Measurements from ENCODE around the gene RNF41.
A peak's percentile ranks its signal among the peaks of the same experiment; 100 is the strongest.

RNF41 gene

GRCh38 chr12:56221232-56221756 is 428 bp downstream of the RNF41 start:
- peaks cover 9 to 49% (median 42%) of the 10 kb centered on the region in 4 experiments for H3K4me1 ChIP-seq (ENCODE audit: control extremely low read depth in 1 of 4, control insufficient read depth in 4 of 4, insufficient read depth in 4 of 4, low read length in 3 of 4)
- CTCF ChIA-PET: interaction anchor here (0.7 to 4.3 kb wide), 13 partner anchors 12 to 175 kb away, joined by 3 to 103 read pairs (median 5); partner anchors contain the start of genes ANKRD52, ESYT1, SMARCC2 and ZC3H10
- peak overlapping the region; percentile 73 to 99 (median 94) for H3K4me3 ChIP-seq (ENCODE audit: control insufficient read depth in 1 of 7, extremely low read depth in 1 of 7, insufficient read depth in 4 of 7, low read depth in 2 of 7, low read length in 6 of 7)
- peaks cover 2 to 6% (median 4%) of the 10 kb centered on the region in 4 experiments for H3K36me3 ChIP-seq (ENCODE audit: control insufficient read depth in 4 of 4, insufficient read depth in 4 of 4, low read length in 3 of 4)
- WGBS (ENCODE audit: insufficient coverage): 1% methylated on average over 13 of the region's 21 CpGs
- POLR2A ChIA-PET: interaction anchor here (0.9 to 2.9 kb wide), 9 partner anchors 13 to 116 kb away, joined by 3 to 21 read pairs (median 5); partner anchors contain the start of genes ANKRD52, ESYT1, MYL6B and PA2G4
- DNase-seq: peak in 2 of 3 donors; percentile 20 to 33
- no peaks in the 10 kb centered on the region for H3K27me3 ChIP-seq (replicated peaks in 2 of 5; ENCODE audit: control insufficient read depth in 4 of 5, insufficient read depth in 5 of 5, low read length in 4 of 5)
- no peaks in the 10 kb centered on the region for H3K9me3 ChIP-seq (ENCODE audit: control extremely low read depth in 1 of 5, control insufficient read depth in 4 of 5, insufficient read depth in 2 of 5, low read depth in 1 of 5, low read length in 4 of 5)
- H3K27ac ChIP-seq (ENCODE audit: insufficient read depth in 1 of 2, low read depth in 1 of 2, low read length in 2 of 2, poor library complexity in 1 of 2, severe bottlenecking in 2 of 2): peak overlapping the region; percentile 98 to 99

GRCh38 chr12:56220611-56221231 is 1.0 kb downstream of the RNF41 start:
- Histone ChIP-seq H3K36me3 (ENCODE audit: control insufficient read depth in 4 of 4, insufficient read depth in 4 of 4, low read length in 3 of 4) (peaks cover 0 to 8% (median 5%) of the 10 kb centered on the region in 4 experiments), H3K4me1 (ENCODE audit: control extremely low read depth in 1 of 4, control insufficient read depth in 4 of 4, insufficient read depth in 4 of 4, low read length in 3 of 4) (peaks cover 9 to 49% (median 42%) of the 10 kb centered on the region in 4 experiments), H3K27ac (ENCODE audit: insufficient read depth in 1 of 2, low read depth in 1 of 2, low read length in 2 of 2, poor library complexity in 1 of 2, severe bottlenecking in 2 of 2) (peak overlapping the region; percentile 98 to 99), H3K9me3 (ENCODE audit: control extremely low read depth in 1 of 5, control insufficient read depth in 4 of 5, insufficient read depth in 2 of 5, low read depth in 1 of 5, low read length in 4 of 5) (no peaks in the 10 kb centered on the region), H3K4me3 (ENCODE audit: control insufficient read depth in 1 of 7, extremely low read depth in 1 of 7, insufficient read depth in 4 of 7, low read depth in 2 of 7, low read length in 6 of 7) (peak overlapping the region; percentile 73 to 99 (median 94)), H3K27me3 (replicated peaks in 2 of 5; ENCODE audit: control insufficient read depth in 4 of 5, insufficient read depth in 5 of 5, low read length in 4 of 5) (no peaks in the 10 kb centered on the region)
- ChIA-PET POLR2A (interaction anchor here (1.3 to 2.9 kb wide), 4 partner anchors 13 to 116 kb away, joined by 4 to 21 read pairs (median 8); partner anchors contain the start of genes ESYT1 and PA2G4), CTCF (interaction anchor here (3.0 to 4.3 kb wide), 4 partner anchors 14 to 102 kb away, joined by 24 to 103 read pairs (median 44); partner anchors contain the start of genes ANKRD52, SMARCC2 and ZC3H10)
- WGBS (ENCODE audit: insufficient coverage): 0% methylated on average over 8 of the region's 10 CpGs
- peak; percentile 56 to 77 (median 71) for DNase-seq

GRCh38 chr12:56219840-56220239 is 1.9 kb downstream of the RNF41 start:
- DNase-seq: no peak
- H3K27ac ChIP-seq (ENCODE audit: insufficient read depth in 1 of 2, low read depth in 1 of 2, low read length in 2 of 2, poor library complexity in 1 of 2, severe bottlenecking in 2 of 2): no peak overlapping the region
- no peaks in the 10 kb centered on the region for H3K9me3 ChIP-seq (ENCODE audit: control extremely low read depth in 1 of 5, control insufficient read depth in 4 of 5, insufficient read depth in 2 of 5, low read depth in 1 of 5, low read length in 4 of 5)
- 100% methylated on average over 3 of the region's 9 CpGs for WGBS (ENCODE audit: insufficient coverage)
- ChIA-PET CTCF (interaction anchor here (4.1 to 4.3 kb wide), 2 partner anchors 14 to 37 kb away, joined by 24 to 103 read pairs; partner anchors contain the start of gene ANKRD52), POLR2A (no interaction called here)
- H3K4me1 ChIP-seq (ENCODE audit: control extremely low read depth in 1 of 4, control insufficient read depth in 4 of 4, insufficient read depth in 4 of 4, low read length in 3 of 4): peaks cover 9 to 44% (median 39%) of the 10 kb centered on the region in 4 experiments
- peaks cover 2 to 13% (median 8%) of the 10 kb centered on the region in 4 experiments for H3K36me3 ChIP-seq (ENCODE audit: control insufficient read depth in 4 of 4, insufficient read depth in 4 of 4, low read length in 3 of 4)
- no peaks in the 10 kb centered on the region for H3K27me3 ChIP-seq (replicated peaks in 2 of 5; ENCODE audit: control insufficient read depth in 4 of 5, insufficient read depth in 5 of 5, low read length in 4 of 5)
- H3K4me3 ChIP-seq (ENCODE audit: control insufficient read depth in 1 of 7, extremely low read depth in 1 of 7, insufficient read depth in 4 of 7, low read depth in 2 of 7, low read length in 6 of 7): peak overlapping the region in 2 of 7 experiments; percentile 77 to 84

GRCh38 chr12:56216461-56216860 is 5.3 kb downstream of the RNF41 start:
- H3K36me3 ChIP-seq (ENCODE audit: control insufficient read depth in 4 of 4, insufficient read depth in 4 of 4, low read length in 3 of 4): peaks cover 15 to 44% (median 27%) of the 10 kb centered on the region in 4 experiments
- H3K27me3 ChIP-seq (replicated peaks in 2 of 5; ENCODE audit: control insufficient read depth in 4 of 5, insufficient read depth in 5 of 5, low read length in 4 of 5): no peaks in the 10 kb centered on the region
- no CpG with 5 or more reads among the region's 3 CpGs for WGBS (ENCODE audit: insufficient coverage)
- H3K4me1 ChIP-seq (ENCODE audit: control extremely low read depth in 1 of 4, control insufficient read depth in 4 of 4, insufficient read depth in 4 of 4, low read length in 3 of 4): peaks cover 0 to 19% (median 14%) of the 10 kb centered on the region in 4 experiments
- DNase-seq: no peak
- no peaks in the 10 kb centered on the region for H3K9me3 ChIP-seq (ENCODE audit: control extremely low read depth in 1 of 5, control insufficient read depth in 4 of 5, insufficient read depth in 2 of 5, low read depth in 1 of 5, low read length in 4 of 5)
- H3K4me3 ChIP-seq (ENCODE audit: control insufficient read depth in 1 of 7, extremely low read depth in 1 of 7, insufficient read depth in 4 of 7, low read depth in 2 of 7, low read length in 6 of 7): no peak overlapping the region
- CTCF ChIA-PET: interaction anchor here (0.8 to 2.1 kb wide), 6 partner anchors 9 to 35 kb away, joined by 3 to 14 read pairs (median 3); partner anchors contain the start of gene SMARCC2
- H3K27ac ChIP-seq (ENCODE audit: insufficient read depth in 1 of 2, low read depth in 1 of 2, low read length in 2 of 2, poor library complexity in 1 of 2, severe bottlenecking in 2 of 2): no peak overlapping the region
- POLR2A ChIA-PET: interaction anchor here (1.1 kb wide), 1 partner anchor 16 kb away, joined by 3 read pairs; no protein-coding TSS in a partner anchor

- Histone ChIP-seq H3K27ac (ENCODE audit: insufficient read depth in 1 of 2, low read depth in 1 of 2, low read length in 2 of 2, poor library complexity in 1 of 2, severe bottlenecking in 2 of 2) (no peak overlapping the region), H3K4me3 (ENCODE audit: control insufficient read depth in 1 of 7, extremely low read depth in 1 of 7, insufficient read depth in 4 of 7, low read depth in 2 of 7, low read length in 6 of 7) (no peak overlapping the region), H3K9me3 (ENCODE audit: control extremely low read depth in 1 of 5, control insufficient read depth in 4 of 5, insufficient read depth in 2 of 5, low read depth in 1 of 5, low read length in 4 of 5) (no peaks in the 10 kb centered on the region), H3K27me3 (replicated peaks in 2 of 5; ENCODE audit: control insufficient read depth in 4 of 5, insufficient read depth in 5 of 5, low read length in 4 of 5) (no peaks in the 10 kb centered on the region), H3K4me1 (ENCODE audit: control extremely low read depth in 1 of 4, control insufficient read depth in 4 of 4, insufficient read depth in 4 of 4, low read length in 3 of 4) (no peaks in the 10 kb centered on the region), H3K36me3 (ENCODE audit: control insufficient read depth in 4 of 4, insufficient read depth in 4 of 4, low read length in 3 of 4) (peaks cover 21 to 64% (median 40%) of the 10 kb centered on the region in 4 experiments)
- DNase-seq: no peak
- ChIA-PET POLR2A (no interaction called here), CTCF (interaction anchor here (1.0 to 1.5 kb wide), 2 partner anchors 7 to 8 kb away, joined by 3 to 4 read pairs; partner anchors contain the start of gene RNF41)
- WGBS (ENCODE audit: insufficient coverage): 100% methylated on average over 2 of the region's 5 CpGs
Measured at GRCh38 chr12:56213878-56214277, 7.8 kb downstream of the RNF41 start.

GRCh38 chr12:56212361-56212760 is 9.4 kb downstream of the RNF41 start:
- Histone ChIP-seq H3K27me3 (replicated peaks in 2 of 5; ENCODE audit: control insufficient read depth in 4 of 5, insufficient read depth in 5 of 5, low read length in 4 of 5) (no peaks in the 10 kb centered on the region), H3K4me3 (ENCODE audit: control insufficient read depth in 1 of 7, extremely low read depth in 1 of 7, insufficient read depth in 4 of 7, low read depth in 2 of 7, low read length in 6 of 7) (no peak overlapping the region), H3K36me3 (ENCODE audit: control insufficient read depth in 4 of 4, insufficient read depth in 4 of 4, low read length in 3 of 4) (peaks cover 28 to 74% (median 50%) of the 10 kb centered on the region in 4 experiments), H3K27ac (ENCODE audit: insufficient read depth in 1 of 2, low read depth in 1 of 2, low read length in 2 of 2, poor library complexity in 1 of 2, severe bottlenecking in 2 of 2) (no peak overlapping the region), H3K4me1 (ENCODE audit: control extremely low read depth in 1 of 4, control insufficient read depth in 4 of 4, insufficient read depth in 4 of 4, low read length in 3 of 4) (no peaks in the 10 kb centered on the region), H3K9me3 (ENCODE audit: control extremely low read depth in 1 of 5, control insufficient read depth in 4 of 5, insufficient read depth in 2 of 5, low read depth in 1 of 5, low read length in 4 of 5) (no peaks in the 10 kb centered on the region)
- POLR2A ChIA-PET: no interaction called here
- WGBS (ENCODE audit: insufficient coverage): no CpG with 5 or more reads among the region's 1 CpG
- CTCF ChIA-PET: interaction anchor here (0.6 to 1.2 kb wide), 2 partner anchors 15 to 39 kb away, joined by 3 read pairs; no protein-coding TSS in a partner anchor
- no peak for DNase-seq

Data from common myeloid progenitor, CD34-positive (primary cell).